ENCODE measurements around the gene SMIM5. TPM values are rescaled to one million over a fixed set of nuclear protein-coding genes. Genes with fewer than 3 reads are reported as not detected.

The SMIM5 gene
- total RNA-seq, 4 donors from 2014 or later: 0.22 TPM; not detected in 3

- no peak for DNase-seq
- in situ Hi-C loops (cut with MboI; ENCODE audit: low sequenced_read_pairs in 4 of 4): no loop called here
These were observed 7.3 kb upstream of the SMIM5 start for GRCh38 chr17:75625813-75626486.

GRCh38 chr17:75626496-75627038, 6.7 kb upstream of the SMIM5 start:
- Histone ChIP-seq H3K4me3 (no peak overlapping the region), H3K36me3 (peaks cover 0 to 20% of the 10 kb centered on the region in 2 donors), H3K27ac (no peak overlapping the region), H3K9me3 (no peaks in the 10 kb centered on the region), H3K4me1 (peaks cover 0 to 9% of the 10 kb centered on the region in 2 donors), H3K27me3 (no peaks in the 10 kb centered on the region)
- DNase-seq (no peak), ATAC-seq (no peak)
- in situ Hi-C loops (cut with MboI; ENCODE audit: low sequenced_read_pairs in 4 of 4): no loop called here
- TF ChIP-seq CTCF (IDR thresholded peaks at IDR 0.05 in 4 of 5, conservative IDR thresholded peaks at IDR 0.05 in 1 of 5) (no peak), POLR2A (IDR thresholded peaks at IDR 0.05) (no peak)
- intact Hi-C loops (cut with DNase I; ENCODE audit: low total_unique reads): no loop called here

More at GRCh38 chr17:75625813-75626486, 7.3 kb upstream of the SMIM5 start:
- no peak overlapping the region for H3K4me3 ChIP-seq
- peak in 2 of 5 experiments; percentile 27 to 42 for TF ChIP-seq CTCF (IDR thresholded peaks at IDR 0.05 in 4 of 5, conservative IDR thresholded peaks at IDR 0.05 in 1 of 5)
- TF ChIP-seq POLR2A (IDR thresholded peaks at IDR 0.05): no peak
- H3K27me3 ChIP-seq: no peaks in the 10 kb centered on the region
- H3K4me1 ChIP-seq: peaks cover 0 to 9% of the 10 kb centered on the region in 2 donors
- ATAC-seq: no peak
- intact Hi-C loops (cut with DNase I; ENCODE audit: low total_unique reads): no loop called here
- no peak overlapping the region for H3K27ac ChIP-seq
- H3K9me3 ChIP-seq: no peaks in the 10 kb centered on the region
- H3K36me3 ChIP-seq: peaks cover 0 to 20% of the 10 kb centered on the region in 2 donors

- Histone ChIP-seq H3K36me3 (peaks cover 0 to 20% of the 10 kb centered on the region in 2 donors), H3K4me1 (peaks cover 0 to 9% of the 10 kb centered on the region in 2 donors), H3K27me3 (no peaks in the 10 kb centered on the region), H3K4me3 (no peak overlapping the region), H3K27ac (no peak overlapping the region), H3K9me3 (no peaks in the 10 kb centered on the region)
- in situ Hi-C loops (cut with MboI; ENCODE audit: low sequenced_read_pairs in 4 of 4): no loop called here
- ATAC-seq (no peak), DNase-seq (no peak)
- intact Hi-C loops (cut with DNase I; ENCODE audit: low total_unique reads): no loop called here
- TF ChIP-seq POLR2A (IDR thresholded peaks at IDR 0.05) (no peak), CTCF (IDR thresholded peaks at IDR 0.05 in 4 of 5, conservative IDR thresholded peaks at IDR 0.05 in 1 of 5) (no peak)
These were observed 6.1 kb upstream of the SMIM5 start for GRCh38 chr17:75627094-75627493.

GRCh38 chr17:75628425-75628824, 4.8 kb upstream of the SMIM5 start:
- Histone ChIP-seq H3K4me1 (peaks cover 8 to 14% of the 10 kb centered on the region in 2 donors), H3K36me3 (peaks cover 0 to 20% of the 10 kb centered on the region in 2 donors), H3K9me3 (no peaks in the 10 kb centered on the region), H3K27ac (no peak overlapping the region), H3K27me3 (no peaks in the 10 kb centered on the region), H3K4me3 (no peak overlapping the region)
- DNase-seq (no peak), ATAC-seq (no peak)
- in situ Hi-C loops (cut with MboI; ENCODE audit: low sequenced_read_pairs in 4 of 4) (no loop called here), intact Hi-C loops (cut with DNase I; ENCODE audit: low total_unique reads) (no loop called here)
- TF ChIP-seq CTCF (IDR thresholded peaks at IDR 0.05 in 4 of 5, conservative IDR thresholded peaks at IDR 0.05 in 1 of 5): no peak
- no peak for TF ChIP-seq POLR2A (IDR thresholded peaks at IDR 0.05)

All from gastrocnemius medialis (tissue), 4 donors.